DND-41 (cell line): ENCODE data around the gene TRIM41.

Source experiments
- ATAC-seq: fragments of 200-7000 bp; cut with Tn5 transposase; 3 replicates; pipeline ENCODE4 v1.9.1; 2021; ENCODE audit warnings: low read depth; ENCODE audit not compliant: insufficient read depth
- DNase-seq: peaks from one replicate; pipeline ENCODE4 v3.0.0-alpha.2; 2020
- H2AFZ ChIP-seq: 2 replicates; pipeline ENCODE4 v1.6.0; 2012; ENCODE audit warnings: low read depth, low read length
- H3K27ac ChIP-seq: 2 replicates; pipeline ENCODE4 v1.5.1; 2012; ENCODE audit warnings: low read length, inconsistent platforms
- H3K27me3 ChIP-seq: fragments of 200-600 bp; sonication (generic); 2 replicates; pipeline ENCODE4 v1.6.0; 2012; ENCODE audit warnings: low read length, mild to moderate bottlenecking, inconsistent platforms; ENCODE audit not compliant: insufficient read depth, poor library complexity
- H3K36me3 ChIP-seq: 2 replicates; pipeline ENCODE4 v1.5.1; 2012; ENCODE audit warnings: low read length, inconsistent platforms; ENCODE audit not compliant: insufficient read depth
- H3K4me1 ChIP-seq: 2 replicates; pipeline ENCODE4 v1.5.1; 2012; ENCODE audit warnings: mild to moderate bottlenecking, low read length; ENCODE audit not compliant: insufficient read depth
- H3K4me2 ChIP-seq: 2 replicates; pipeline ENCODE4 v1.6.0; 2012; ENCODE audit warnings: mild to moderate bottlenecking, moderate library complexity, low read length, inconsistent platforms; ENCODE audit not compliant: insufficient read depth
- H3K4me3 ChIP-seq, 2 experiments: fragments of 200-600 bp in 1 of 2; shearing (Covaris generic) in 1 of 2; 2 replicates each; pipeline ENCODE4 v1.5.1; 2012 to 2016; ENCODE audit warnings: inconsistent platforms in 2 of 2, low read length in 2 of 2, mild to moderate bottlenecking in 2 of 2, low read depth in 1 of 2, moderate library complexity in 1 of 2
- H3K79me2 ChIP-seq: 2 replicates; pipeline ENCODE4 v1.6.0; 2012; ENCODE audit warnings: low read length, inconsistent platforms; ENCODE audit not compliant: insufficient read depth
- H3K9ac ChIP-seq: 2 replicates; pipeline ENCODE4 v1.6.0; 2012; ENCODE audit warnings: low read depth, mild to moderate bottlenecking, inconsistent platforms, low read length, moderate library complexity
- H3K9me3 ChIP-seq: 2 replicates; pipeline ENCODE4 v1.5.1; 2012; ENCODE audit warnings: low read length, moderate library complexity, mild to moderate bottlenecking, inconsistent platforms; ENCODE audit not compliant: insufficient read depth, severe bottlenecking
- H4K20me1 ChIP-seq: 2 replicates; pipeline ENCODE4 v1.6.0; 2012; ENCODE audit warnings: low read length; ENCODE audit not compliant: insufficient read depth
- EZH2 ChIP-seq: IDR thresholded peaks from 3 replicates; pipeline ENCODE4 v1.6.1; 2012; ENCODE audit warnings: borderline replicate concordance, low read depth, mild to moderate bottlenecking, moderate library complexity, low read length, inconsistent platforms; ENCODE audit not compliant: severe bottlenecking
- TF ChIP-seq, protein P1 (sequence below): IDR thresholded peaks from 2 replicates; pipeline ENCODE4 v1.5.1; 2012; ENCODE audit warnings: borderline replicate concordance, low read length, moderate library complexity, mild to moderate bottlenecking; ENCODE audit not compliant: poor library complexity, severe bottlenecking; ENCODE audit errors: extremely low read depth

TRIM41 gene

DNA sequence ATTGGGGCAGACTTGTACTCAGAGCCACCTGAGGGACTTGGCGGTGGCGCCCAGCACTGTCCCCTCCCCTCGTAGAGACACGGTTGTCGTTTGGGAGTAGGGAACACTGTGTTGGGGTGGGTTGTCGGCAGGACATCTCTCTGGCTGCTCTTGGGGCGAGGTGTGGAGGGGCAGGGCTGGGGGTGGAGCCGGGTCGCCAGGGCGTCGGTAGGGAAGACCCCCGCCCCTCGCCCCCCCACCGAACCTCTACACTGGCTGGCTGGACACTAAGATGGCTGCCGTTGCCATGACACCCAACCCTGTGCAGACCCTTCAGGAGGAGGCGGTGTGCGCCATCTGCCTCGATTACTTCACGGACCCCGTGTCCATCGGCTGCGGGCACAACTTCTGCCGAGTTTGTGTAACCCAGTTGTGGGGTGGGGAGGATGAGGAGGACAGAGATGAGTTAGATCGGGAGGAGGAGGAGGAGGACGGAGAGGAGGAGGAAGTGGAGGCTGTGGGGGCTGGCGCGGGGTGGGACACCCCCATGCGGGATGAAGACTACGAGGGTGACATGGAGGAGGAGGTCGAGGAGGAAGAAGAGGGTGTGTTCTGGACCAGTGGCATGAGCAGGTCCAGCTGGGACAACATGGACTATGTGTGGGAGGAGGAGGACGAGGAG, 778 bp downstream of the TRIM41 start:
- H3K4me3 ChIP-seq, result peak overlapping the region; percentile 50 to 85
- peaks cover 15% of the 10 kb centered on the region for H3K36me3 ChIP-seq
- H3K9ac ChIP-seq, result peak overlapping the region; percentile 79
- H3K9me3 ChIP-seq, result no peaks in the 10 kb centered on the region
- ATAC-seq (peak; percentile 23), DNase-seq (no peak)
- peaks cover 37% of the 10 kb centered on the region for H3K79me2 ChIP-seq
- TF ChIP-seq EZH2, result no peak
- TF ChIP-seq, protein P1, sequence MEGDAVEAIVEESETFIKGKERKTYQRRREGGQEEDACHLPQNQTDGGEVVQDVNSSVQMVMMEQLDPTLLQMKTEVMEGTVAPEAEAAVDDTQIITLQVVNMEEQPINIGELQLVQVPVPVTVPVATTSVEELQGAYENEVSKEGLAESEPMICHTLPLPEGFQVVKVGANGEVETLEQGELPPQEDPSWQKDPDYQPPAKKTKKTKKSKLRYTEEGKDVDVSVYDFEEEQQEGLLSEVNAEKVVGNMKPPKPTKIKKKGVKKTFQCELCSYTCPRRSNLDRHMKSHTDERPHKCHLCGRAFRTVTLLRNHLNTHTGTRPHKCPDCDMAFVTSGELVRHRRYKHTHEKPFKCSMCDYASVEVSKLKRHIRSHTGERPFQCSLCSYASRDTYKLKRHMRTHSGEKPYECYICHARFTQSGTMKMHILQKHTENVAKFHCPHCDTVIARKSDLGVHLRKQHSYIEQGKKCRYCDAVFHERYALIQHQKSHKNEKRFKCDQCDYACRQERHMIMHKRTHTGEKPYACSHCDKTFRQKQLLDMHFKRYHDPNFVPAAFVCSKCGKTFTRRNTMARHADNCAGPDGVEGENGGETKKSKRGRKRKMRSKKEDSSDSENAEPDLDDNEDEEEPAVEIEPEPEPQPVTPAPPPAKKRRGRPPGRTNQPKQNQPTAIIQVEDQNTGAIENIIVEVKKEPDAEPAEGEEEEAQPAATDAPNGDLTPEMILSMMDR, result no peak
- no peaks in the 10 kb centered on the region for H4K20me1 ChIP-seq
- H3K4me2 ChIP-seq, result peak overlapping the region; percentile 98
- peak overlapping the region; percentile 88 for H3K27ac ChIP-seq
- H3K4me1 ChIP-seq, result peaks cover 41% of the 10 kb centered on the region
- peak overlapping the region; percentile 80 for H2AFZ ChIP-seq
- H3K27me3 ChIP-seq, result no peaks in the 10 kb centered on the region

GRCh38 chr5:181224390-181225229, 1.5 kb downstream of the TRIM41 start:
- Histone ChIP-seq H3K4me3 (peak overlapping the region; percentile 50 to 85; a peak in 3 of 4 replicates), H2AFZ (peak overlapping the region; percentile 80), H3K79me2 (peaks cover 44% of the 10 kb centered on the region), H3K4me1 (peaks cover 41% of the 10 kb centered on the region), H3K27me3 (no peaks in the 10 kb centered on the region), H3K4me2 (peak overlapping the region; percentile 98), H3K27ac (peak overlapping the region; percentile 88), H4K20me1 (no peaks in the 10 kb centered on the region; the same call in 1 of the 2 replicates), H3K9ac (peak overlapping the region; percentile 79), H3K9me3 (no peaks in the 10 kb centered on the region), H3K36me3 (peaks cover 22% of the 10 kb centered on the region)
- TF ChIP-seq EZH2, result no peak
- TF ChIP-seq, protein P1, result no peak
- DNase-seq, result peak; percentile 38
- ATAC-seq, result no peak

GRCh38 chr5:181229996-181230395, 6.9 kb downstream of the TRIM41 start:
- no peaks in the 10 kb centered on the region for H3K9me3 ChIP-seq
- no peak overlapping the region for H3K4me3 ChIP-seq
- DNase-seq, result no peak
- peaks cover 30% of the 10 kb centered on the region for H3K79me2 ChIP-seq
- H2AFZ ChIP-seq, result no peak overlapping the region
- H3K9ac ChIP-seq, result no peak overlapping the region
- H3K27ac ChIP-seq, result no peak overlapping the region
- ATAC-seq, result no peak
- TF ChIP-seq EZH2, result no peak
- TF ChIP-seq, protein P1, result no peak
- peaks cover 55% of the 10 kb centered on the region for H3K36me3 ChIP-seq
- H3K4me1 ChIP-seq, result peaks cover 12% of the 10 kb centered on the region
- no peaks in the 10 kb centered on the region for H3K27me3 ChIP-seq
- H4K20me1 ChIP-seq, result peaks cover 5% of the 10 kb centered on the region; the same call in 1 of the 2 replicates
- H3K4me2 ChIP-seq, result no peak overlapping the region
